ENCODE measurements around the gene RPS2. TPM values are rescaled to one million over a fixed set of nuclear protein-coding genes. Genes with fewer than 3 reads are reported as not detected.
A peak's percentile ranks its signal among the peaks of the same experiment; 100 is the strongest.

The RPS2 gene
- total and polyA plus RNA-seq, 8 donors = 1,832 to 2,607 (median 2,226) TPM

DNA sequence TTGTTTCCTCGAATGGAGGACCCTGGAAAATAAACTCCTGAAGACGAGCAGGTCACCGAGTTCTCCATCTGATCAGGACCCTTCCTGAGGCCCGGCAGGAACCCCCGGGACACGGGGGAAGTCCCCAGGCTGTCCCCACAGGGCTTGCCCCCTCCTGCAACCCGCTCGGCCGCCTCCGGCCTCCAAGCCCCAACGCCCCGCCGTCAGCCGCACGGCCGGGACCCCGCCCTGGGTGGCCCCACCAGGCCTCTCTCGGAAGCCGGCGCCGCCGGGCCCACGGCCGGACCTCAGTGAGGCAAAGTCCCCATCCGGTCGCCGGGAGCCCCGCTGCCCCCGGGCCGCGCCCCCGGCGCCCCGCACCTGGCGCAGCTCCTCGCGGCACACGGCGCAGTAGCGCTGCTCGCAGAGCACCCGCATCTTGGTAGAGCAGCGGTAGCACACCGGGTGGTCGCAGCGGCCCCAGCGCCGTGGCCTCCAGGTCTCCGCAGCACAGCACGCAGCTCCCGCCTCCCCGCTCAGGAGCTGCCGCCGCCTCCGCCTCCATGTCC, 44.6 kb upstream of the RPS2 start:
- intact Hi-C loops (cut with DNase I) = no loop called here
- no peaks in the 10 kb centered on the region for H3K36me3 ChIP-seq
- H3K4me1 ChIP-seq = peaks cover 35 to 58% of the 10 kb centered on the region in 2 donors
- peak; percentile 1 for ATAC-seq
- H3K27me3 ChIP-seq = no peaks in the 10 kb centered on the region
- peak overlapping the region; percentile 57 to 93 for H3K27ac ChIP-seq
- H3K4me3 ChIP-seq = peak overlapping the region; percentile 68 to 98
- TF ChIP-seq, protein P1, sequence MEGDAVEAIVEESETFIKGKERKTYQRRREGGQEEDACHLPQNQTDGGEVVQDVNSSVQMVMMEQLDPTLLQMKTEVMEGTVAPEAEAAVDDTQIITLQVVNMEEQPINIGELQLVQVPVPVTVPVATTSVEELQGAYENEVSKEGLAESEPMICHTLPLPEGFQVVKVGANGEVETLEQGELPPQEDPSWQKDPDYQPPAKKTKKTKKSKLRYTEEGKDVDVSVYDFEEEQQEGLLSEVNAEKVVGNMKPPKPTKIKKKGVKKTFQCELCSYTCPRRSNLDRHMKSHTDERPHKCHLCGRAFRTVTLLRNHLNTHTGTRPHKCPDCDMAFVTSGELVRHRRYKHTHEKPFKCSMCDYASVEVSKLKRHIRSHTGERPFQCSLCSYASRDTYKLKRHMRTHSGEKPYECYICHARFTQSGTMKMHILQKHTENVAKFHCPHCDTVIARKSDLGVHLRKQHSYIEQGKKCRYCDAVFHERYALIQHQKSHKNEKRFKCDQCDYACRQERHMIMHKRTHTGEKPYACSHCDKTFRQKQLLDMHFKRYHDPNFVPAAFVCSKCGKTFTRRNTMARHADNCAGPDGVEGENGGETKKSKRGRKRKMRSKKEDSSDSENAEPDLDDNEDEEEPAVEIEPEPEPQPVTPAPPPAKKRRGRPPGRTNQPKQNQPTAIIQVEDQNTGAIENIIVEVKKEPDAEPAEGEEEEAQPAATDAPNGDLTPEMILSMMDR (IDR thresholded peaks at IDR 0.05) = no peak
- DNase-seq = peak in 1 of 4 donors; percentile 88
- H3K9me3 ChIP-seq = no peaks in the 10 kb centered on the region

DNA sequence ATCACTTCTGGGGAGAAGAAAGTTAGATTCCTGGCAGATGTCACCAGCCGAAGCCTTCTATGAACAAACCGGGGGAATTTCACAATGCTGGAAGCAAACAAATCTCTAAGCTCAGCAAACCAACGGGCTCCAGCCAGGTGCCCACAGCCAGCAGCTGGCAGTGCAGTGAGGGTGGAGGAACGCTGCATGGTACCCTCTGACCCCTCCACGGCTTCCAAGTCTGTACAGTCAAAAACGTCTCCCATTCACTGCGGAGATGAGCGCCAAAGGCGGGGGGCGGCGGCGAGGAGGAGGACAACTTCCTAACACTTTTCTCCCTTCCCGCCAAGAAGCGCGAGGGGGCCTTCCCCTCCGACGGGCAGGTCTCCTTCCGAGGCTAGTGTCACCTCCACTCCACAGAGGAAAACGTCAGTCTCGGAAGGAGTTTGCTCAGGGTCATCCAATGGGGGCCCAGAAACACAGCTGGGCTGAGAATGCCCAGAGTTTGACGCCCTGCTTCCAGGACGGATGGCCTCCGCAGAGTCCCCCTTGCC, 44.1 kb upstream of the RPS2 start:
- TF ChIP-seq, protein P1 (IDR thresholded peaks at IDR 0.05) = no peak
- Histone ChIP-seq H3K36me3 (no peaks in the 10 kb centered on the region), H3K4me1 (peaks cover 40 to 63% of the 10 kb centered on the region in 2 donors), H3K27ac (peak overlapping the region; percentile 57 to 93), H3K27me3 (no peaks in the 10 kb centered on the region), H3K4me3 (peak overlapping the region; percentile 68 to 98), H3K9me3 (no peaks in the 10 kb centered on the region)
- peak in 1 of 4 donors; percentile 77 for DNase-seq
- intact Hi-C loops (cut with DNase I) = no loop called here
- ATAC-seq = no peak

DNA sequence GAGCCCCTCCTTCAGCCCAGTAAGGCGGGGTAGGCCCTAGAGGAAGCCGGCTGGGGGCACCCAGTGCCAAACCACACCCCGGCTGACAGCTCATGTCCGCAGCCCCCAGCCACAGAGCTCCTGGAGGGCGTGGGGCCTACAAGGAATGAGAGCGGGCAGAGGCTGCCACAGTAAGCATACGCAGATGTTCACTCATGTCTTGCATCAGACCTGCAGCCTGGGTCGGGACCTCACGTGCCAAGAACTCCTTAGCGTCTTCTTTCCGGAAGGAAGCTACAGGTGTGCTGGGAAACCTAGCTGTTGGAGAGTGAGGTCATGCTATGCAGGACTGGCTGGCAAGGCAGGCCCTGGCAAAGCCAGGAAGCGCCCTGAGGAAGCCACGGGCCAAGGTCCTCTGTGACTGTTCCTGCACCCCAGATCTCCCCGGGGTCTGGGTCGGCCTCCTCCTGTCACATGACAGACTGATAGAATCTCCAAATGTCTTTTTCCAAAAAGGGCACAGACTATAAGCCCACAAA, 43.4 kb upstream of the RPS2 start:
- Histone ChIP-seq H3K36me3 (peaks cover 0 to 4% of the 10 kb centered on the region in 2 donors), H3K27ac (peak overlapping the region in 1 of 2 donors; percentile 93), H3K4me3 (peak overlapping the region in 1 of 2 donors; percentile 98), H3K9me3 (no peaks in the 10 kb centered on the region), H3K4me1 (peaks cover 40 to 68% of the 10 kb centered on the region in 2 donors), H3K27me3 (no peaks in the 10 kb centered on the region)
- peak in 1 of 4 donors; percentile 76 for DNase-seq
- ATAC-seq = no peak
- TF ChIP-seq, protein P1 (IDR thresholded peaks at IDR 0.05) = no peak
- intact Hi-C loops (cut with DNase I) = no loop called here

DNA sequence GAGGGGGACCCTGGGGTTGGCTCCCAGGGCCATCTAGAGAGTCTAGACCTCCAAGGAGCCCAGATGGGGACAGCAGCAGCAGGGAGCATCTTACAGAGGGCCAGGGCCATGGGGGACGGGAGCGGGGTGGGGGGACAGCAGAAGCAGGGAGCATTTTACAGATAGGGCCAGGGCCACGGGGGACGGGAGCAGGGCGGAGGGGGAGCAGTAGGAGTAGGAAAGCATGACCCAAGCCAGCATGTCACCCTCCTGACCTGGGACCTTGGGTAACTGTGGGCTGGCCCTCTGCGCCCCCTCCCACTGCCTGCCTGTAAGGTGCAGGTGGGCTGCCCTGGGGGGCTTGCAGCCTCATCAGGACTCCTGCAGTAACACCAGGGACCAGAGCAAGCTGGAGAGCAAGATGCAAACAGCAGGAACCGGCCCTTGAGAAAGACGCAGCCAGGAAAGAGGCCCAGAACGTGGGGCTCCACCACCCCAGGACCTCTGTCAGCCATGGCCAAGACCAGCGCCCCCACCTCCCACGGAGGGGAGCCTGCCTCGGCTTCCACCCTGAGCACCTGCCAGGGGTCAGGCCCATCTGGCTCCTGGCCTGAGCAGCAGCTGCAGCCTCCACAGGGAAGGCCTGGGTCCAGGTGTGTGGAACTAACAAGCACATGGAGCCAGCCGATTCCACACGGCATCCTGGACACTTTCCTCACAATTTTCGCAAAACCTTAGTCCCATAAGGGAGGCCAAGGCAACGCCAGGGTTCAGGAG, 42.6 kb upstream of the RPS2 start:
- ATAC-seq = no peak
- DNase-seq = peak in 1 of 4 donors; percentile 68
- no peaks in the 10 kb centered on the region for H3K27me3 ChIP-seq
- no peak overlapping the region for H3K27ac ChIP-seq
- TF ChIP-seq, protein P1 (IDR thresholded peaks at IDR 0.05) = no peak
- intact Hi-C loops (cut with DNase I) = no loop called here
- peaks cover 40 to 68% of the 10 kb centered on the region in 2 donors for H3K4me1 ChIP-seq
- peaks cover 0 to 13% of the 10 kb centered on the region in 2 donors for H3K36me3 ChIP-seq
- H3K4me3 ChIP-seq = peak overlapping the region in 1 of 2 donors; percentile 98
- H3K9me3 ChIP-seq = no peaks in the 10 kb centered on the region

DNA sequence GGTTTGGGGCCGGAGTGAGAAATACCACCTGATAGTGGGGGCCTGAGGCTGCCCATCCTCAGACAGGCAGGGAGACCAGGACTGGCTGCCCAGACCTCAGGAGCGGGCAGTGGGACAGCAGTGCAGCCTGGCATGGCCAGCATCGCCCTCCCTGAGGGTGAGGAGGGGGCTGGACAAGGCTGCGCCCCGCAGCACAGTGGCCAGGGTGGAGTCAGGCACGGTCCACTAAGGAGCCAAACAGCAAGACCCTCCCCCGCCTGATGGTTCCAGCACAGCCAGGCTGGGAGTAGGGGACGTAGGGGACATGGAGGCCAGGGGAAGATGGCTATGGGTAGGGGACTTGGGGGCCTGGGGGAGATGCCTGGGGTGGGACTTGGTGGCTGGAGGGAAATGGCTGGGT, 41.7 kb upstream of the RPS2 start:
- ATAC-seq = no peak
- no peak overlapping the region for H3K27ac ChIP-seq
- H3K36me3 ChIP-seq = peaks cover 0 to 22% of the 10 kb centered on the region in 2 donors
- no peaks in the 10 kb centered on the region for H3K27me3 ChIP-seq
- no peaks in the 10 kb centered on the region for H3K9me3 ChIP-seq
- DNase-seq = no peak
- intact Hi-C loops (cut with DNase I) = no loop called here
- H3K4me3 ChIP-seq = no peak overlapping the region
- H3K4me1 ChIP-seq = peaks cover 40 to 68% of the 10 kb centered on the region in 2 donors
- TF ChIP-seq, protein P1 (IDR thresholded peaks at IDR 0.05) = no peak
